Mammary epithelial cell (primary cell): Measurements from ENCODE around the gene KLF13.

Experiments used
- EZH2 ChIP-seq: IDR thresholded peaks from 2 replicates; pipeline ENCODE4 v1.6.1; 2012; ENCODE audit warnings: low read length, inconsistent platforms, borderline replicate concordance
- TF ChIP-seq, protein P1 (sequence below), 2 donors: IDR thresholded peaks in 1 of 2; conservative IDR thresholded peaks in 1 of 2; 2 replicates each; pipeline ENCODE4 v1.5.1; 2011 to 2012; ENCODE audit warnings: inconsistent platforms in 2 of 2, low read length in 2 of 2, mild to moderate bottlenecking in 2 of 2, control low read depth in 1 of 2, low read depth in 1 of 2; ENCODE audit not compliant: insufficient read depth in 1 of 2; ENCODE audit errors: extremely low read depth in 1 of 2

DNA sequence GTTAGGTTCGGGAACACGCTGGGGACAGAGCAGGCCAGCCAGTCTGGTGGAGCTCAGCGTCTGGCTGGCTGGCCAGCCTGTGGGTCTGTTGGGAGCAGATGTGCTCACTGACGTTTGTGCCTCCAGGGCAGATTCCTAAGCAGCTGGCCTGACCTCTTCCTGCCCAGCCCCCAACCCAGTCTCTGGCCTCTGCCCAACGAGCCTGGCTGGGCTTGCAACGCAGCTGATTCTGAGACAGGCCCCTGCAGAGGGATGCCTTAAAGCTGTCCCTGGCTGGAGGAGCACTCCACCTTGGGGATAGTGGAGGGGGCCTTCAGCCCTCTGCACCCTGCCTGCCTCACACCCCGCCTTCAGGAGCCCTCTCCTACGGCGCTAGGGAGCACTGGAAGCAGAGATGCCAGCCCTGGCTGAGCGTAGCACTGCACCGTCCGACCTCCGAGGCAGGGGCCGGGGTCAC, 46.0 kb downstream of the KLF13 start:
- TF ChIP-seq, protein P1, sequence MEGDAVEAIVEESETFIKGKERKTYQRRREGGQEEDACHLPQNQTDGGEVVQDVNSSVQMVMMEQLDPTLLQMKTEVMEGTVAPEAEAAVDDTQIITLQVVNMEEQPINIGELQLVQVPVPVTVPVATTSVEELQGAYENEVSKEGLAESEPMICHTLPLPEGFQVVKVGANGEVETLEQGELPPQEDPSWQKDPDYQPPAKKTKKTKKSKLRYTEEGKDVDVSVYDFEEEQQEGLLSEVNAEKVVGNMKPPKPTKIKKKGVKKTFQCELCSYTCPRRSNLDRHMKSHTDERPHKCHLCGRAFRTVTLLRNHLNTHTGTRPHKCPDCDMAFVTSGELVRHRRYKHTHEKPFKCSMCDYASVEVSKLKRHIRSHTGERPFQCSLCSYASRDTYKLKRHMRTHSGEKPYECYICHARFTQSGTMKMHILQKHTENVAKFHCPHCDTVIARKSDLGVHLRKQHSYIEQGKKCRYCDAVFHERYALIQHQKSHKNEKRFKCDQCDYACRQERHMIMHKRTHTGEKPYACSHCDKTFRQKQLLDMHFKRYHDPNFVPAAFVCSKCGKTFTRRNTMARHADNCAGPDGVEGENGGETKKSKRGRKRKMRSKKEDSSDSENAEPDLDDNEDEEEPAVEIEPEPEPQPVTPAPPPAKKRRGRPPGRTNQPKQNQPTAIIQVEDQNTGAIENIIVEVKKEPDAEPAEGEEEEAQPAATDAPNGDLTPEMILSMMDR (conservative IDR thresholded peaks at IDR 0.05 in 1 of 2, IDR thresholded peaks at IDR 0.05 in 1 of 2; ENCODE audit: extremely low read depth in 1 of 2, insufficient read depth in 1 of 2, low read depth in 1 of 2, low read length in 2 of 2) = no peak
- no peak for TF ChIP-seq EZH2
